GM18907 (cell line): ENCODE measurements around the gene PTPRN2.
"Not testable (repeated sequence)": the region's sequence is repeated elsewhere in the genome, so short reads cannot be mapped to it uniquely, and the experiment has no call there.

Experiments used
- ATAC-seq: cut with Tn5 transposase; IDR thresholded peaks from one replicate; pipeline ENCODE4 v1.9.1; 2021; ENCODE audit warnings: mild to moderate bottlenecking, moderate library complexity; ENCODE audit not compliant: unreplicated experiment

Gene PTPRN2

GRCh38 chr7:158535079-158535478 is 52.5 kb downstream of the PTPRN2 start:
- ATAC-seq, result no peak

DNA sequence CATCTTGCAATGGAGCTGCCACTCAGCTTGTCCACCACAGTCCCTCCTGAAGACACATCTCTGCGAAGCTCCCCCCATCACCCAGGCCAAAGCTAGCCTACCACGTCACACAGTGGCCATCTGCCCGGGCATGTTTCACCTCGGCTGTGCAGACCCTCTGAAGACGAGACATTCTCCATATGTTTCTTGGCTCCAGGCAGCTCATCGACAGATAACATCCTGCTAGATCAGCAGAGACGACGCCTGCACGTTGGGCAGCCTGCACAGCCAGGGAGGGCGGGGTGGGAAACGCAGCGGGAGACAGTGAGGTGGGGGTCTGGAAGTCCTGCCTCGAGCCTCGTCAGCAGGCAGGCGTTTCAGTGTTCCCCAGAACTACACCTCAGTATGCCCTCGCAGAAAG is 53.0 kb downstream of the PTPRN2 start:
- no peak for ATAC-seq

DNA sequence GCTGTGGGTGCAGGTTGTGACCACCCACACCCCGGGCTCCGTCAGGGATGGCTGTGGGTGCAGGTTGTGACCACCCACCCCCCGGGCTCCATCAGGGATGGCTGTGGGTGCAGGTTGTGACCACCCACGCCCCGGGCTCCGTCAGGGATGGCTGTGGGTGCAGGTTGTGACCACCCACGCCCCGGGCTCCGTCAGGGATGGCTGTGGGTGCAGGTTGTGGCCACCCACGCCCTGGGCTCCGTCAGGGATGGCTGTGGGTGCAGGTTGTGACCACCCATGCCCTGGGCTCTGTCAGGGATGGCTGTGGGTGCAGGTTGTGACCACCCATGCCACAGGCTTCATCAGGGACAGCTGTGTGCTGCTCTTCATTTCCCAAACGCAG is 53.5 kb downstream of the PTPRN2 start:
- ATAC-seq, result not testable (repeated sequence)

DNA sequence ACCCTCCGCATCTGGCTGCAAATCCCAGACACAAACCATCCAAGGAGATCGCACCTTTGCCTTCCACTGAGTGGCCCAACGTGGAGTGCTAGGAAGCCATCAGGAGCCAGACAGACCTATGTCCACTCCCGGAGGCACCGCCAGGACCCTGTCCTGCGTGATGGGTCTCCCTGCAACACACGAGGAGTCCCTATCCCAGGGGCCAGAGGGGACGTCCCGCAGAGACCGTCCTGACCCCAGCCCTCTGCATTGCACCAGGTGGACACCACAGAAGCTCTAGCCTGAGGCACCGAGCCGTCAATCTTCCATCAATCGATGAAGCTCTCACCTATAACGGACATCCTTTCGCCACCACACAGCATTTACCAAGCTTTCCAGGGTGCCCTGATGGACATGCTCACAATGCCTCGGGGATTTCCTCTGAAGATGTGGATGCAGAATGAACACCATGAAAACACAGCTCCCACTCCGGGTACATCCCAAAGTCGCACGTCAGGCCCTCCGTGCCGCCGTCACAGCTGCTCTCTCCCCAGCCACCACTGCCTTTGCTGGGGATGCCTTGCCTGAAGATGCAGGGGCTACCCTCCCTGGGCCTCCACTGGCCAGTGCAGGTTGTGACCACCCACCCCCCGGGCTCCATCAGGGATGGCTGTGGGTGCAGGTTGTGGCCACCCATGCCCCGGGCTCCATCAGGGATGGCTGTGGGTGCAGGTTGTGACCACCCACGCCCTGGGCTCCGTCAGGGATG is 54.1 kb downstream of the PTPRN2 start:
- no peak for ATAC-seq

GRCh38 chr7:158532093-158532627 is 55.5 kb downstream of the PTPRN2 start:
- ATAC-seq, result no peak

- no peak for ATAC-seq
Measured at GRCh38 chr7:158531661-158532060, 56.0 kb downstream of the PTPRN2 start.

GRCh38 chr7:158530800-158531609 is 56.6 kb downstream of the PTPRN2 start:
- no peak for ATAC-seq

DNA sequence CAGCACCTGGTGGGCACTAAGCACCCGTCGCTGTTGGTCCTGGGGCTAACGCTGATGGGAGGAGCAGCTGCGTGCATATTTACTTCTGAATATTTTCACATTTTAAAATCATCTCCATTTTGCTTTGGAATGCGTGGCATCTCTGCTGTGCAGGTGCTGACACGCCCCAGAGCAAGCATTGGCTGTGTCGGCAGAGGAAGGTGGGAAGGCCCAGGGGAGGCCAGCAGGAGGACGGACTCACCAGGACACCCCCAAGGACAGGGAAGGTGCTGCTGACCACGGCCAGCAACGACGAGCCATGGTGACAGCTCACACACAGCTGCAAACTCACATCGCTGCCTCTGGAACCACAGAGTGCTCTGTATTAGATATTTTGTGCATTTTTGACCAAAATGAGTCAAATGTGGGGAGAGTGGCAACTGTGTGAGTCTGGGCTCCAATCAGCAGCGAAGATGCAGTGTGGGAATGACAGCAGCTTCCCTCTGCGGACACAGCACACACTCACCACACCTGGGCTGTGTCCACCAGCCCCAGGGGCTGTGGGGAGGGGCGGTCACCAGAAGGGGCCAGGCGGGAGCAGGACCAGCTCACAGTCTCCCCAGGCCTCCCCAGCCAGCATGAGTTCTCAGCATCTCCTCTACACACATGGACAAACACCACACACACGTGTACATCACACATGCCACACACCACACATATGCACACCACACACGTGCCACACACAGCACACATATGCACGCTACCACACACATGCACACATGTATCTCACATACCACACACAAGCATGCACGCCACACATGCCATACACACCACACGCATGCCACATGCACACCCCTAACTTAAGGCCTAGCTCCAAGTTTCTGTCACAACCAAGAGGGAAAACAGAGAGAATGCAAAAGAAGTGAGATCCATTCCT is 58.2 kb downstream of the PTPRN2 start:
- ATAC-seq, result no peak

GRCh38 chr7:158527915-158528502 is 59.6 kb downstream of the PTPRN2 start:
- no peak for ATAC-seq

DNA sequence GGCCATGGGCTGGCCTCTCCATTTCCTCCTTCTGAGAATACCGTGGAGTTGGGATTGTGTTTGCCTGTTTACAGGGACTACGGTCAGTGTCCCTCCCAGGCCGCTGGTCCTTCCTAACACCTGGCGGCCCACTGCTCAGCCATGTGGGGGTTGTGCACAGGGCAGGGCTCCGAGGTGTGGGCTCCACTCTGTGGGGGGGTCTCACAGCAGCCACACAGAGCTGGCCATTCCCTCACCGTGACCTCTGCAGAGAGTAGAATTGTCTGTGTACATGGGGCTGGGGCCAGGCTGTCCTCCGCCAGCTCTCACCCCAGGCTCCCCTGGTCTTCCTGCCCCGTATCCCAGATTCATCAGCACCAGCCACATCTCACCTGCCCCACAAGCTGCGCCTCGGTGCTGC is 60.1 kb downstream of the PTPRN2 start:
- ATAC-seq, result no peak

DNA sequence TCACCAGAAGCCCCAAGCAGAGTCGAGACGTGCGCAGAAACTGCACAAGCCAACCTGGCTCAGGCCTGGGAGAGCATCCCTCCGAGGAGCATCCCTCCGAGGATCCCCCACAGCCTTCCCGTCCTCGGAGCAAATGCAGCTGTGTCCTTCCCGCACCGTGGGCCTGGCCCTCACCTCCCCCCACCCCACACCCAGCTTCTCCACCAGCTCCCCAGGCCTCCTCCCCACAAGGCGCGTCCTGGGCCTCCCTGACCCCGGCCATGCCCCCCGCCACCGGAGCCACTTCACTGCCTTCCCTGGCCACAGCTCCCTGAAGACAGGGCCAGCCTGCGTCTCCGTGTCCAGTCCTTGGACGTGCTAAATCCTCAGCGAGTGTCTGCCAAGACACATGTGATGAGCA is 60.6 kb downstream of the PTPRN2 start:
- no peak for ATAC-seq

GRCh38 chr7:158526531-158526930 is 61.1 kb downstream of the PTPRN2 start:
- no peak for ATAC-seq

DNA sequence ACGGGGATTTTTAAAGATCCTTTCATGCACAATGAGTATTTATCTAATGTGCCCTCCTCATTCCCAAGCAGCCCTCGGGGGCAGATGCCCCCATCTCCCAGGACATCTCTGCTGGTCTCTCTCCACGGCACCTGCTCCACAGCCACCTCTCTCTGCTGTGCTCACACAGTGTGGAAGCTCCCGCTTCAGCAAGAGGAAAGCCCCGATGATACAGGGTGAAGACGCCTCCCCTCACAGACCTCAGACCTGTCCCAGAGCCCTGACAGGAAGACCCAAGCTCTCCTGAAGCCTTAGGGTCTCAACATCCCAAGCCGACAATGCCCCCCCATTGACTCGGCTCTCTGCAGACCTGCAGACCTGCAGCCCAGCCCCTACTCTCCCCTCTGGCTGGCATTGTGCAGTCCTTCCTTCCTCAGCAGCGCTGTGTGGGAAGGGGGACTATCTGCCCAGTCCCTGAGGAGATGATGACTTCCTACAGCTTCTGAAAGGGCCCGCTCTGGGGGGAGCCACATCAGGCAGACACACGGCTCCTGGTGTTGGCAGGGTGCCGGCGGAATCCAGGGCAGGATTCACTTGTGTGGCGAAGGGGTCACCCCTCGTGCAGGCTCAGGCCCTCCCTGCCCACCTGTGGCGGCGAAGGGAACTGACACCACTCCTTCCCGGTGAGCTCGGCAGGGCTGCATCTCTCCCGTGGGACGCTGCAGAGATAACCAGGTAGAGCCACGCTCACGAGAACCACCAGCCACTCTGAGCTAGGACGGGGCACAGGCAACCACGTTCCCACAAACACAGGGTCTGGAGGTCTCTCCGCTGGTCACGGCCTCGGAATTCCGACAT is 61.8 kb downstream of the PTPRN2 start:
- ATAC-seq, result no peak

DNA sequence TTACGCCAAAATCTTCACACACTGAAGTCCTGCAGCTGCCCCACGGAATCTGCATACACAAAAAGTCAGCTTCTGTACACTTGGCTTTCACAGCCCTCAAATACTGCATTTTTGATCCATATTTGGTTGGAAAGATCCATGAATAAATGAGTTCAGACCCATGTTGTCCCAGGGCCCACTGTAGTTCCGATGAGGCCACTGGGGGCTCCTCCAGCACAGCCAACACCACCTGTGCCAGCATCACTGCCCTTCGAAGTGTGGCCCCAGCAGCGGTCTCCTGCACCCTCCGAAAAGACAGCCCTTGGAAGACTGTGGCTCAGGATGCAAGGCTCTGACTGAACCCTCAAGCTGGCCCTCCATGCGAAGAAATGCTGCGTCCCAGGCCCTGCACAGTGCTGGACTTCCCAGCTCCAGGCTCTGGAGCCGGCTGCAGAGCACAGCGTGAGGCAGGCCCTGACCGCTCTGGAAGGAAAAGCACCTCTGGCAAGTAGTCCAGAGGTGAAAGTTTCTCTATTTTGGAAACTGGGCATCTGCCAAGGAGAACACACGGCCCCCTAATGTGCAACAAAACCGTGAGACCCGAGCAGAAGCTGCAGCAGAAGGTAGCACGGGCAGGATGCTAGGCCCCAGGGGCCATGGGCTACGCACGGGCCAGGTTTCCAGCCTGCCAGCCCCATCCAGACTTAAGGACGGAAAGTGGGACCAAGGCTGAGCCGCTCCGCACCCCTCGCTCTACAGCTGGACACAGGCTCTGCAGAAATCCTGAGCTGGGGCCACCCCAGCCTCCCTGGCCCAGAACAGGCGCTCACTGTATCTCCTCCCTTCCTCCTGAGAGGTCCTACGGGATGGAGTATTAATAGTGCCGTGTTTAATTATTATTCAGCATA is 62.6 kb downstream of the PTPRN2 start:
- no peak for ATAC-seq

DNA sequence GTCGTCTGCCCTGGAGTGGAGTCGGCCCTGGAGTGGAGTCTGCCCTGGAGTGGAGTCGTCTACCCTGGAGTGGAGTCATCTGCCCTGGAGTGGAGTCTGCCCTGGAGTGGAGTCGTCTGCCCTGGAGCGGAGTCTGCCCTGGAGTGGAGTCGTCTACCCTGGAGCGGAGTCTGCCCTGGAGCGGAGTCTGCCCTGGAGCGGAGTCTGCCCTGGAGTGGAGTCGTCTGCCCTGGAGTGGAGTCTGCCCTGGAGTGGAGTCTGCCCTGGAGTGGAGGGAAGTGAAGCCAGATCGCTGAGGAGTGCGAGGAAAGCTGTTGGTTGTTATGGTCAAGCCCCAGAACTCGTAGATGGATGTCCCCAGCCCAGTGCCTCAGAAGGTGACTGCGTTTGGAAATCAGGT is 63.3 kb downstream of the PTPRN2 start:
- ATAC-seq, result not testable (repeated sequence)

GRCh38 chr7:158523877-158524276 is 63.7 kb downstream of the PTPRN2 start:
- ATAC-seq, result not testable (repeated sequence)

DNA sequence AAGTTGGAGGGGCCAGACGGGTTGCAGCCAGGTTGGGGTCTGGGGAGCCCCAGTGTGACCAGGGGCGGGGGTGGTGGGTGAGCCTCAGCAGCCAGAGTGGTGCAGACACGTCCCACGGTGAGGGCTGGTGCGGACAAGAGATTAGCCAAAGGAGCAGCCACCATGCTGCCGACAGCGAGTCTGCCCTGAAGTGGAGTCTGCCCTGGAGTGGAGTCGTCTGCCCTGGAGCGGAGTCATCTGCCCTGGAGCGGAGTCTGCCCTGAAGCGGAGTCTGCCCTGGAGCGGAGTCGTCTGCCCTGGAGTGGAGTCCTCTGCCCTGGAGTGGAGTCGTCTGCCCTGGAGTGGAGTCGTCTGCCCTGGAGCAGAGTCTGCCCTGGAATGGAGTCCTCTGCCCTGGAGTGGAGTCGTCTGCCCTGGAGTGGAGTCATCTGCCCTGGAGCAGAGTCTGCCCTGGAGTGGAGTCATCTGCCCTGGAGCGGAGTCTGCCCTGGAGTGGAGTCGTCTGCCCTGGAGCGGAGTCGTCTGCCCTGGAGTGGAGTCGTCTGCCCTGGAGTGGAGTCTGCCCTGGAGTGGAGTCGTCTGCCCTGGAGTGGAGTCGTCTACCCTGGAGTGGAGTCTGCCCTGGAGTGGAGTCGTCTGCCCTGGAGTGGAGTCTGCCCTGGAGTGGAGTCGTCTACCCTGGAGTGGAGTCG is 64.3 kb downstream of the PTPRN2 start:
- ATAC-seq, result not testable (repeated sequence)

DNA sequence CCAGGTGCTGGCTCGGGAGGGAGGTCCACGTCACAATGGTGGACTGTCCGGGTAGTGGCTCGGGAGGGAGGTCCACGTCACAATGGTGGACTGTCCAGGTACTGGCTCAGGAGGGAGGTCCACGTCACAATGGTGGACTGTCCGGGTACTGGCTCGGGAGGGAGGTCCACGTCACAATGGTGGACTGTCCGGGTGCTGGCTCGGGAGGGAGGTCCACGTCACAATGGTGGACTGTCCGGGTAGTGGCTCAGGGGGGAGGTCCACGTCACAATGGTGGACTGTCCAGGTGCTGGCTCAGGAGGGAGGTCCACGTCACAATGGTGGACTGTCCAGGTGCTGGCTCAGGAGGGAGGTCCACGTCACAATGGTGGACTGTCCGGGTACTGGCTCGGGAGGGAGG is 65.8 kb downstream of the PTPRN2 start:
- not testable (repeated sequence) for ATAC-seq
